ENCODE measurements around the gene NACC2. TPM values are rescaled to one million over a fixed set of nuclear protein-coding genes. Genes with fewer than 3 reads are reported as not detected.

NACC2 gene
- total and polyA plus RNA-seq, 10 donors, result 2.1 to 34.9 (median 23.7) TPM

GRCh38 chr9:136129176-136129575 lies 34.1 kb upstream of the NACC2 start:
- no peak for TF ChIP-seq POLR2A (IDR thresholded peaks at IDR 0.05)
- TF ChIP-seq CTCF (IDR thresholded peaks at IDR 0.05 in 8 of 11, conservative IDR thresholded peaks at IDR 0.05 in 3 of 11), result no peak
- no peak for TF ChIP-seq POLR2AphosphoS5 (IDR thresholded peaks at IDR 0.05)

GRCh38 chr9:136128436-136128835 lies 33.3 kb upstream of the NACC2 start:
- Histone ChIP-seq H3K36me3 (no peaks in the 10 kb centered on the region), H3K4me1 (peaks cover 0 to 14% (median 9%) of the 10 kb centered on the region in 6 donors), H3K27ac (no peak overlapping the region), H3K4me3 (no peak overlapping the region), H3K9me3 (no peaks in the 10 kb centered on the region), H3K27me3 (replicated peaks in 1 of 7) (peaks cover 0 to 73% (median 31%) of the 10 kb centered on the region in 7 donors)
- no peak for DNase-seq
- intact Hi-C loops (cut with DNase I; ENCODE audit: low total_unique reads), result loop anchor here (10.0 kb wide), 1 partner anchor 524 kb away; no protein-coding TSS in a partner anchor
- no peak for TF ChIP-seq POLR2AphosphoS5 (IDR thresholded peaks at IDR 0.05)
- no peak for TF ChIP-seq CTCF (IDR thresholded peaks at IDR 0.05 in 8 of 11, conservative IDR thresholded peaks at IDR 0.05 in 3 of 11)
- TF ChIP-seq POLR2A (IDR thresholded peaks at IDR 0.05), result no peak
- 76 to 89% (median 87%) methylated on average over 15 to 17 of the region's 17 CpGs for WGBS, 5 donors

More at GRCh38 chr9:136129176-136129575, 34.1 kb upstream of the NACC2 start:
- H3K4me1 ChIP-seq, result peaks cover 0 to 21% (median 16%) of the 10 kb centered on the region in 6 donors
- no peaks in the 10 kb centered on the region for H3K36me3 ChIP-seq
- WGBS, 5 donors, result 68 to 80% (median 79%) methylated on average over 14 to 17 of the region's 17 CpGs
- H3K4me3 ChIP-seq, result no peak overlapping the region
- peaks cover 0 to 80% (median 38%) of the 10 kb centered on the region in 7 donors for H3K27me3 ChIP-seq (replicated peaks in 1 of 7)
- intact Hi-C loops (cut with DNase I; ENCODE audit: low total_unique reads), result loop anchor here (10.0 kb wide), 1 partner anchor 524 kb away; no protein-coding TSS in a partner anchor
- no peaks in the 10 kb centered on the region for H3K9me3 ChIP-seq
- DNase-seq, result no peak
- H3K27ac ChIP-seq, result no peak overlapping the region

GRCh38 chr9:136127313-136127712 lies 32.2 kb upstream of the NACC2 start:
- Histone ChIP-seq H3K4me1 (peaks cover 0 to 15% (median 10%) of the 10 kb centered on the region in 6 donors), H3K4me3 (no peak overlapping the region), H3K27me3 (replicated peaks in 1 of 7) (peaks cover 0 to 62% (median 22%) of the 10 kb centered on the region in 7 donors), H3K36me3 (no peaks in the 10 kb centered on the region), H3K27ac (no peak overlapping the region), H3K9me3 (no peaks in the 10 kb centered on the region)
- TF ChIP-seq POLR2AphosphoS5 (IDR thresholded peaks at IDR 0.05), result no peak
- DNase-seq, result no peak
- intact Hi-C loops (cut with DNase I; ENCODE audit: low total_unique reads), result loop anchor here (10.0 kb wide), 1 partner anchor 523 kb away; no protein-coding TSS in a partner anchor
- WGBS, 5 donors, result 81 to 90% (median 88%) methylated on average over 17 to 18 of the region's 18 CpGs

GRCh38 chr9:136124976-136125692 lies 30.0 kb upstream of the NACC2 start:
- DNase-seq, result no peak
- Histone ChIP-seq H3K27me3 (replicated peaks in 1 of 7) (peaks cover 0 to 40% (median 4%) of the 10 kb centered on the region in 7 donors), H3K4me1 (peaks cover under 1 to 21% (median 14%) of the 10 kb centered on the region in 6 donors), H3K27ac (no peak overlapping the region), H3K9me3 (no peaks in the 10 kb centered on the region), H3K36me3 (no peaks in the 10 kb centered on the region), H3K4me3 (no peak overlapping the region)
- TF ChIP-seq POLR2A (IDR thresholded peaks at IDR 0.05) (no peak), POLR2AphosphoS5 (IDR thresholded peaks at IDR 0.05) (no peak), CTCF (IDR thresholded peaks at IDR 0.05 in 8 of 11, conservative IDR thresholded peaks at IDR 0.05 in 3 of 11) (no peak)
- intact Hi-C loops (cut with DNase I; ENCODE audit: low total_unique reads), result loop anchor here (5.0 to 10.0 kb wide), 2 partner anchors 38 to 520 kb away; no protein-coding TSS in a partner anchor
- WGBS, 5 donors, result 72 to 89% (median 88%) methylated on average over 2 of the region's 2 CpGs
